ENCODE measurements around the gene CALY.

The CALY gene

GRCh38 chr10:133356549-133357284 is 20.0 kb upstream of the CALY start:
- intact Hi-C loops (cut with DNase I; ENCODE audit: low total_unique reads): no loop called here
- peaks cover 0 to 7% (median 6%) of the 10 kb centered on the region in 3 donors for H3K36me3 ChIP-seq
- DNase-seq: no peak
- H3K27ac ChIP-seq: no peak overlapping the region
- peaks cover 0 to 26% (median 16%) of the 10 kb centered on the region in 4 donors for H3K4me1 ChIP-seq
- peak overlapping the region; percentile 56 to 74 for H3K4me3 ChIP-seq
- peaks cover 0 to 12% of the 10 kb centered on the region in 2 donors for H3K27me3 ChIP-seq
- H3K9me3 ChIP-seq: no peaks in the 10 kb centered on the region
- TF ChIP-seq CTCF (IDR thresholded peaks at IDR 0.05): no peak

GRCh38 chr10:133355991-133356390 is 19.3 kb upstream of the CALY start:
- Histone ChIP-seq H3K4me1 (peaks cover 0 to 26% (median 16%) of the 10 kb centered on the region in 4 donors), H3K27me3 (peaks cover 0 to 20% of the 10 kb centered on the region in 2 donors), H3K27ac (no peak overlapping the region), H3K4me3 (no peak overlapping the region), H3K9me3 (no peaks in the 10 kb centered on the region), H3K36me3 (peaks cover 0 to 4% (median 0%) of the 10 kb centered on the region in 3 donors)
- intact Hi-C loops (cut with DNase I; ENCODE audit: low total_unique reads): no loop called here
- no peak for DNase-seq
- no peak for TF ChIP-seq CTCF (IDR thresholded peaks at IDR 0.05)

GRCh38 chr10:133355266-133355665 is 18.6 kb upstream of the CALY start:
- DNase-seq: no peak
- intact Hi-C loops (cut with DNase I; ENCODE audit: low total_unique reads): no loop called here
- TF ChIP-seq CTCF (IDR thresholded peaks at IDR 0.05): no peak
- Histone ChIP-seq H3K4me3 (no peak overlapping the region), H3K4me1 (peaks cover 0 to 26% (median 16%) of the 10 kb centered on the region in 4 donors), H3K27me3 (peaks cover 0 to 27% of the 10 kb centered on the region in 2 donors), H3K9me3 (no peaks in the 10 kb centered on the region), H3K36me3 (peaks cover 0 to 4% (median 0%) of the 10 kb centered on the region in 3 donors), H3K27ac (no peak overlapping the region)

GRCh38 chr10:133354672-133355240 is 18.1 kb upstream of the CALY start:
- peaks cover 0 to 26% (median 16%) of the 10 kb centered on the region in 4 donors for H3K4me1 ChIP-seq
- TF ChIP-seq CTCF (IDR thresholded peaks at IDR 0.05): no peak
- H3K27me3 ChIP-seq: peaks cover 0 to 32% of the 10 kb centered on the region in 2 donors
- intact Hi-C loops (cut with DNase I; ENCODE audit: low total_unique reads): no loop called here
- peaks cover 0 to 4% (median 0%) of the 10 kb centered on the region in 3 donors for H3K36me3 ChIP-seq
- H3K9me3 ChIP-seq: no peaks in the 10 kb centered on the region
- H3K27ac ChIP-seq: no peak overlapping the region
- no peak for DNase-seq
- H3K4me3 ChIP-seq: no peak overlapping the region

GRCh38 chr10:133353988-133354605 is 17.4 kb upstream of the CALY start:
- Histone ChIP-seq H3K9me3 (no peaks in the 10 kb centered on the region), H3K36me3 (peaks cover 0 to 4% (median 0%) of the 10 kb centered on the region in 3 donors), H3K27me3 (peaks cover 0 to 39% of the 10 kb centered on the region in 2 donors), H3K4me3 (no peak overlapping the region), H3K4me1 (peaks cover 0 to 26% (median 16%) of the 10 kb centered on the region in 4 donors), H3K27ac (no peak overlapping the region)
- no peak for TF ChIP-seq CTCF (IDR thresholded peaks at IDR 0.05)
- intact Hi-C loops (cut with DNase I; ENCODE audit: low total_unique reads): no loop called here
- DNase-seq: no peak
